CD4-positive, alpha-beta T cell treated with Interferon alpha-2 for 1 hour (primary cell): ENCODE results near the gene CFDP1.
A peak's percentile ranks its signal among the peaks of the same experiment; 100 is the strongest.

Source experiments
- DNase-seq, 2 donors: peaks; one replicate each; pipeline ENCODE4 v3.0.0-alpha.2; 2020 to 2022

Gene CFDP1

DNA sequence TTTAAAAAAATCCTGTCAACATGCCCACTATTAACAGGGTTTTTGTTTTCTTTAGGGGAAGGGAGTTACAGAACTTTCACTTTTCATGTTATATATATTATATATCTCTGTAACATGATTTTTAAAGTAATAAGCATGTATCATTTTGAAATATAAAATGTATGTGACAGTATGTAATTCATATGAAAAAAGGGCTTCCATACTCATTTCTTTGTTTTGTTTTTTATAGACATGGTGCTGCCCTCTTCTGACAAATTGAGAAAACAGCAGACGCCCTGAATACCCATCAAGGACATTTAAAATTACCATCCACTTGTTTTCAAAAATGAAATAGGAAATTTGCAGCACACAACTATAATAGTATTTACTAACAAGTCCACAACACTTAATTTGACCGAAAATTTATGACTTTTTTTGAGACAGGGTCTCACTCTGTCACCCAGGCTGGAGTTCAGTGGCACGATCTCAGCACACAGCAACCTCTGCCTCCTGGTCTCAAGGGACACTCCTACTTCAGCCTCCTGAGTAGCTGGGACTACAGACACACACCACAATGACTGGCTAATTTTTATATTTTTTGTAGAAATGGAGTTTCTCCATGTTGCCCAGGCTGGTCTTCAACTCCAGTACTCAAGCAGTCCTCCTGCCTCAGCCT, 30.4 kb downstream of the CFDP1 start:
- DNase-seq, result peak in 1 of 2 donors; percentile 50

GRCh38 chr16:75402159-75402820, 31.0 kb downstream of the CFDP1 start:
- DNase-seq, result no peak

DNA sequence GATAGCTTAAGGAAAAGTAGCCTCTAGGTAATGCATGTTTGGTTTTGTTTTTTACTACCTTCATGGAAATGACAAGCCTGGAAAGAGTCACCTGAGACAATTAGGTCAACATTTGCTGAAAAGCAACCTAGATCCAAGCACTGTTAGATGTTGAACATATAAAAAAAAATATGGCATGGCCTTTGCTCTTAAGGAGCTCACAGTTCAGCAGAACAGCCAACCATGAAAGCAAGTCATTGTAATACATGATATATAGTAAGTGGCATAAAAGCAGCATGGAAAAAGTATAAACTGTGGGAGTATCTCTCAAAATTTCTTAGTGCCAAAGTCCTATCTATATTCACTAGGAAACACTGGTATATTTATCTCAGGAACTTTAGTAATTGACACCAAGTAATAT, 31.6 kb downstream of the CFDP1 start:
- no peak for DNase-seq

GRCh38 chr16:75398333-75398732, 35.0 kb downstream of the CFDP1 start:
- no peak for DNase-seq

GRCh38 chr16:75394941-75395340, 38.4 kb downstream of the CFDP1 start:
- DNase-seq, result no peak

DNA sequence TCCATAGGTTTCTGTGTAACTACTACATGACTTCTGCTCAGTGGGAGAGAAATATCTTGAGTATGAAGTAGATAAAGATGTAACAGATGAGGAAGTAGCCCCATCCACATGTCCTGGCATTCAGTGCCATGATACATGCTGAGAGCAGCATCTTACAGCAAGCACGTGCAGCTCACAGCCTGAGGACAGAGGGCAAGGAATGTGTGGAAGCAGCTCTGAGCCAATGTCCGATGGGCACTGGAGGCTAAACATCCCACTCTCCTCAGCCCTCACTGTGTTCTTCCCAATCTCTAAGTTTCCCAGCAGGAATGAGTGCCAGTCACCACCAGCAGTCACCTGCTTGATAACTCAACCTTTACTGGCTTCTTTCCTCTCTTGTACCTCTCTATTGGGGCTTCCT, 40.4 kb downstream of the CFDP1 start:
- no peak for DNase-seq

GRCh38 chr16:75390926-75391653, 42.2 kb downstream of the CFDP1 start:
- no peak for DNase-seq

DNA sequence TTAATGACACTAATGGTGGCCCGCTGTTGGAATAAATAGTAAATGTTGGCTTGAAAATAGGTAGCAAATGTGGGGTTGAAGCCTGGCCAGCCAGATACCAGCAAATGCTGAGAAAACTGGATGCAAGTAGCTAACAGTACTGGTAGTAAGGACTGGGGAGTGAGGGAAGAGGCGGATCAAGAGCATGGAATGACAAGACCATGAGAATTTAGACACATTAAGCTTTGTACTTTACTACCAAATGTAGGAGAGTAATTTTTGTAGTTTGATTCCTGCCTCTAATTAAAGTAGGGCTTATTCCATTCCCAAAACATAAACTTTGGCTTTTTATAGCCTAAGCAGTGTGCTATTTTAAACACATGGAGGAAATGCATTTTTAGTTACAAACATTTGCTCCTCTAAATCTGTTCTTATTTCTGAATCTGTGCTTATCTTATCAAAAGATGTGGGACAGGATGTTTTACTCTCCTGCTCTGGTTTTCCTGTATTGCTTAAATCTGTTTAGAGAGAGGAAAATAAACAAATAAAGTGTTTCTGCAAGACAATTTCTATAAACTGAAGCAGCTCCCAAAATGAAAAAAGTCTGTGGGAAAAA, 44.1 kb downstream of the CFDP1 start:
- DNase-seq, result no peak

DNA sequence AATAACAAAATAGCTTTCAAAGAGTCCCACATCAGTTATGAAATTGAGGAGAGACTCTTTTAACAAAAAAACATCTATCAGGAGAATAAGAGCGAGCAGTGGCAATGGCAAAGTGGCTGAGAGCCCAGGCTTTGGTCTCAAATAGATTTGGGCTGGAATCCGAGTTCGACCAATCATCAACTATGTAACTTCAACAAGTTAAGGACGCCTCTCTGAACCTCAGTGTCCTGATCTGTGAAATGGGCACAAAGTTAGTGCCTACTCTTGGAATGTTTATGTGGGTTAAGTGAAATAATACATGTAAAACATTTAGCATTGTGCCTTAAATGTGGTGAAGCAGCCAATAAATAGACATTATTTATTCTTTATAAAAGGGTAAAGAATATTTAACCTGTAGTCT, 45.4 kb downstream of the CFDP1 start:
- no peak for DNase-seq

GRCh38 chr16:75385507-75386152, 47.7 kb downstream of the CFDP1 start:
- peak in 1 of 2 donors; percentile 69 for DNase-seq

- DNase-seq, result no peak
Measured at GRCh38 chr16:75383141-75383540, 50.2 kb downstream of the CFDP1 start.

- no peak for DNase-seq
Measured at GRCh38 chr16:75382611-75383010, 50.7 kb downstream of the CFDP1 start.

- peak in 1 of 2 donors; percentile 18 for DNase-seq
Measured at GRCh38 chr16:75380870-75381269, 52.4 kb downstream of the CFDP1 start.

- peak; percentile 42 to 61 for DNase-seq
Measured at GRCh38 chr16:75379911-75380847, 53.1 kb downstream of the CFDP1 start.

GRCh38 chr16:75379339-75379738, 54.0 kb downstream of the CFDP1 start:
- no peak for DNase-seq

GRCh38 chr16:75378616-75379015, 54.7 kb downstream of the CFDP1 start:
- DNase-seq, result no peak

DNA sequence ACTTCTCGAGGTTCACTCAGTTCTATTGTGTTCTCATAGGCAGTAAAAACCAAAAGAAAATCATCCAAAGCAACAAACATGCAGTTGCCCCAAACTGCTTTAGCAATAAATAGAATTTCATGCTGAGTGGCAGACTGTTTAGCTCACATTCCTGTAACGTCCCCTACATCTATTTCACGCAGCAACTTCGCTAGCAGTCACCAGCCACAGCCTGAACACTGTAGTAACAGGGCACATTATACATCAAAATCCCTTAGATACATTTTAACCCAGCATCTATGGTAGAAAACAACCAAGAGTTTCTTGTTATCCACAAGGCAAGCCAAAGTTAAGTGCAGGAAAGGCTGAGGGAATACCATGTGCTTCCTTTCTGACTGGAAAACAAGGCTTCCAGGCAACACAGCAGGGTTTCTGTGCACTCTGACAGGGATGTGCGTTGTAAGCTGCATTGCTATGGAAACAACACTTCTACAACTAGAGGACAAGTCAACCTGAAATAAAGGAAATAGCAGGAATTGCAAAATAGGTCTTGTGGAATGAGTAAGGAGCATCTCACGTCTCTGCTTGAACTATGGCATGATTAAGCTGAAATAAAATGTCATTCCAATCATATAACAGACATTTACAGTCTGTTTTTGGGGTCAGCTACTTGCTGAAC, 55.4 kb downstream of the CFDP1 start:
- no peak for DNase-seq

GRCh38 chr16:75376475-75377161, 56.7 kb downstream of the CFDP1 start:
- DNase-seq, result no peak

DNA sequence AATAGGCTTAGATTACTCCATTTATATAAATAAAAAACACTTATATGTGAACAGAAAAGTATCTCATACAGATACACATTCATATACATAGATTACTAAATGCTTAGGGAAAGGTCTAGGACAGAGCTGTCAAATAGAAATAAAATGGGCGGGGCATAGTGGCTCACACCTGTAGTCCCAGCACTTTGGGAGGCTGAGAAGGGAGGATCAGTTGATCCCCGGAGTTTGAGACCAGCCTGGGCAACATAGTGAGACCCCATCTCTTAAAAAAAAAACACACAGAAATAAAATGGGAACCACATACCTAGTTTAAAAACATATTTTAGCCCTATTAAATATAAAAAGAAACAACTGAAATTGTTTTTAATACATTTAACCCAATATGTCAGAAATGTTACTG, 58.9 kb downstream of the CFDP1 start:
- no peak for DNase-seq

GRCh38 chr16:75372236-75372856, 61.0 kb downstream of the CFDP1 start:
- no peak for DNase-seq
